B cell (primary cell): ENCODE measurements around the gene ZBTB8A. TPM values are rescaled to one million over a fixed set of nuclear protein-coding genes. Genes with fewer than 3 reads are reported as not detected.

Experiments used
- ATAC-seq: fragments of 200-7000 bp; cut with Tn5 transposase; one replicate; pipeline ENCODE4 v1.10.0; 2021; ENCODE audit warnings: low read depth, mild to moderate bottlenecking, moderate number of reproducible peaks, moderate library complexity
- CTCF ChIA-PET: fragments of 350-600 bp; sonication (Branson Sonifier 250); formaldehyde crosslinking; loops from one replicate; lab custom pipeline; 2021; ENCODE audit warnings: antibody characterized with exemption, inconsistent platforms; lab: Charles Lee
- POLR2A ChIA-PET: fragments of 350-600 bp; sonication (Branson Sonifier 250); formaldehyde crosslinking; loops from one replicate; lab custom pipeline; 2021; ENCODE audit warnings: antibody characterized with exemption; lab: Charles Lee
- DNase-seq: peaks from one replicate; pipeline ENCODE4 v3.0.0; 2013
- H2AFZ ChIP-seq: 2 replicates; pipeline ENCODE4 v1.6.1; 2012; ENCODE audit warnings: mild to moderate bottlenecking, low read depth, low read length; ENCODE audit not compliant: insufficient read depth, poor library complexity, severe bottlenecking
- H3K27ac ChIP-seq, 2 donors: 1 replicate in 1 of 2; 2 replicates in 1 of 2; pipeline ENCODE4 v1.5.1; 2012 to 2013; ENCODE audit warnings: low read length in 2 of 2, mild to moderate bottlenecking in 2 of 2, moderate library complexity in 1 of 2
- H3K27me3 ChIP-seq, 4 experiments: fragments of 200-600 bp in 1 of 4; sonication (generic) in 1 of 4; replicated peaks in 1 of 4; 1 replicate in 2 of 4; 2 replicates in 2 of 4; pipeline versions ENCODE4 v1.6.1 to v1.7.0; 2013 to 2016; ENCODE audit warnings: low read length in 3 of 4, mild to moderate bottlenecking in 2 of 4, mixed read lengths in 1 of 4, moderate library complexity in 1 of 4; ENCODE audit not compliant: insufficient read depth in 4 of 4, control insufficient read depth in 3 of 4; ENCODE audit errors: control extremely low read depth in 1 of 4
- H3K36me3 ChIP-seq, 2 experiments: replicated peaks in 1 of 2; 1 replicate in 1 of 2; 2 replicates in 1 of 2; pipeline versions ENCODE4 v1.6.1 to v1.7.1; 2013; ENCODE audit warnings: low read length in 1 of 2; ENCODE audit not compliant: insufficient read depth in 2 of 2, control insufficient read depth in 1 of 2; ENCODE audit errors: control extremely low read depth in 1 of 2, extremely low read depth in 1 of 2
- H3K4me1 ChIP-seq, 2 donors: fragments of 200-600 bp in 1 of 2; sonication (generic) in 1 of 2; 1 replicate in 1 of 2; 2 replicates in 1 of 2; pipeline versions ENCODE4 v1.5.1 to v1.6.1; 2013 to 2017; ENCODE audit warnings: low read length in 2 of 2; ENCODE audit not compliant: control insufficient read depth in 2 of 2, insufficient read depth in 2 of 2
- H3K4me2 ChIP-seq: replicated peaks from 2 replicates; pipeline ENCODE3; 2012; ENCODE audit warnings: mild to moderate bottlenecking, low read depth, low read length; ENCODE audit not compliant: poor library complexity, severe bottlenecking
- H3K4me3 ChIP-seq, 5 experiments: fragments of 200-600 bp in 1 of 5; sonication (generic) in 1 of 5; 1 replicate in 3 of 5; 2 replicates in 2 of 5; pipeline versions ENCODE4 v1.5.1 to v1.7.0; 2011 to 2016; ENCODE audit warnings: low read length in 4 of 5, mild to moderate bottlenecking in 4 of 5, low read depth in 2 of 5, control low read depth in 1 of 5, moderate library complexity in 1 of 5; ENCODE audit not compliant: insufficient read depth in 1 of 5; ENCODE audit errors: control extremely low read depth in 1 of 5, extremely low read depth in 1 of 5
- H3K79me2 ChIP-seq: fragments of 200-600 bp; sonication (generic); one replicate; pipeline ENCODE4 v1.6.0; 2016; ENCODE audit warnings: low read length; ENCODE audit not compliant: control insufficient read depth, insufficient read depth
- H3K9ac ChIP-seq: fragments of 200-600 bp; sonication (generic); 2 replicates; pipeline ENCODE4 v1.6.1; 2017; ENCODE audit warnings: mild to moderate bottlenecking, low read length, moderate library complexity
- H3K9me3 ChIP-seq, 3 donors: one replicate each; pipeline versions ENCODE4 v1.6.1 to v1.7.1; 2013; ENCODE audit warnings: low read length in 2 of 3; ENCODE audit not compliant: control insufficient read depth in 2 of 3, insufficient read depth in 1 of 3; ENCODE audit errors: control extremely low read depth in 1 of 3
- H4K20me1 ChIP-seq: 2 replicates; pipeline ENCODE4 v1.6.0; 2012; ENCODE audit warnings: mild to moderate bottlenecking, low read length; ENCODE audit not compliant: insufficient read depth, control insufficient read depth, poor library complexity, severe bottlenecking
- H3K27ac Mint-ChIP-seq: one replicate; pipeline ENCODE4 v1.8.0; 2021; ENCODE audit warnings: mixed read lengths
- H3K27me3 Mint-ChIP-seq: one replicate; pipeline ENCODE4 v1.8.0; 2021; ENCODE audit warnings: mixed read lengths
- H3K4me1 Mint-ChIP-seq: one replicate; pipeline ENCODE4 v1.8.0; 2021; ENCODE audit warnings: mixed read lengths
- H3K4me3 Mint-ChIP-seq: one replicate; pipeline ENCODE4 v1.8.0; 2021; ENCODE audit warnings: mixed read lengths
- H3K9me3 Mint-ChIP-seq: one replicate; pipeline ENCODE4 v1.8.0; 2022; ENCODE audit warnings: mixed read lengths; ENCODE audit not compliant: insufficient read depth
- EZH2 ChIP-seq: IDR thresholded peaks from 2 replicates; pipeline ENCODE4 v1.6.1; 2012; ENCODE audit warnings: borderline replicate concordance, low read depth, mild to moderate bottlenecking, moderate library complexity, low read length; ENCODE audit not compliant: insufficient read depth, poor library complexity, severe bottlenecking
- WGBS: methylation state at CpG from one replicate; pipeline ENCODE4 v1.1.5; 2013; ENCODE audit warnings: missing lambda C conversion rate; ENCODE audit not compliant: insufficient coverage; 5-methylcytosine and 5-hydroxymethylcytosine counted together
- intact Hi-C: fragments of 100-400 bp; cut with micrococcal nuclease; formaldehyde crosslinking; loops from one replicate; pipeline ENCODE4 v1.10.0; 2022
- polyA plus RNA-seq: library from polyadenylated mRNA; depleted of rRNA; stranded (reverse); fragments of >200 nt; gene quantifications from 2 replicates; pipeline ENCODE4 v1.2.3, GENCODE V29; 2012
- total RNA-seq, 2 donors: library from RNA; stranded (reverse); fragments of 120-200 nt in 1 of 2; gene quantifications; 1 replicate in 1 of 2; 2 replicates in 1 of 2; pipeline versions ENCODE4 v1.2.3 to v1.2.4, GENCODE V29; 2013 to 2022
- TF ChIP-seq, protein P1 (sequence below): fragments of 200-600 bp; IDR thresholded peaks from one replicate; pipeline ENCODE4 v1.8.0; 2022; ENCODE audit warnings: antibody characterized with exemption, mild to moderate bottlenecking

The ZBTB8A gene
- total and polyA plus RNA-seq, 2 donors (not counting 1 experiment from before 2014, with no cell fraction given), result 0.04 to 0.17 TPM

DNA sequence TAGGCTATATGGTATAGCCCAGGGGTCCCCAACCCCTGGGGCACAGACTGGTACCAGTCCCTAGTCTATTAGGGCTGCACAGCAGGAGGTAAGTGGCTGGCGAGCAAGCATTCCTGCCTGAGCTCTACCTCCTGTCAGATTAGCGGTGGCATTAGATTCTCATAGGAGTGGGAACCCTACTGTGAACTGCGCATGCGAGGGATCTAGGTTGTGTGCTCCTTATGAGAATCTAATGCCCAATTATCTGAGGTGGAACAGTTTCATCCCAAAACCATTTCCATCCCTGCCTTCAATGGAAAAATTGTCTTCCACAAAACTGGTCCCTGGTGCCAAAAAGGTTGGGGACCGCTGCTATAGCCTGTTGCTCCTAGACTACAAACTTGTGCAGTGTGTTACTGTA lies 22.8 kb upstream of the ZBTB8A start:
- Histone ChIP-seq H3K79me2 (no peaks in the 10 kb centered on the region), H3K27me3 (no peaks in the 10 kb centered on the region), H3K9ac (no peak overlapping the region), H3K27ac (no peak overlapping the region), H3K36me3 (no peaks in the 10 kb centered on the region), H3K4me2 (no peak overlapping the region), H3K4me3 (no peak overlapping the region), H3K9me3 (no peaks in the 10 kb centered on the region), H2AFZ (no peak overlapping the region), H4K20me1 (no peaks in the 10 kb centered on the region), H3K4me1 (peaks cover 0 to 7% of the 10 kb centered on the region in 2 donors)
- no peak overlapping the region for H3K4me3 Mint-ChIP-seq
- POLR2A ChIA-PET, result no interaction called here
- ATAC-seq (no peak), DNase-seq (no peak)
- H3K27me3 Mint-ChIP-seq, result peaks cover 12% of the 10 kb centered on the region
- H3K4me1 Mint-ChIP-seq, result peaks cover 3% of the 10 kb centered on the region
- CTCF ChIA-PET, result interaction anchor here (1.1 kb wide), 1 partner anchor 256 kb away, joined by 3 read pairs; no protein-coding TSS in a partner anchor
- no peaks in the 10 kb centered on the region for H3K9me3 Mint-ChIP-seq
- no peak for TF ChIP-seq EZH2
- TF ChIP-seq, protein P1, sequence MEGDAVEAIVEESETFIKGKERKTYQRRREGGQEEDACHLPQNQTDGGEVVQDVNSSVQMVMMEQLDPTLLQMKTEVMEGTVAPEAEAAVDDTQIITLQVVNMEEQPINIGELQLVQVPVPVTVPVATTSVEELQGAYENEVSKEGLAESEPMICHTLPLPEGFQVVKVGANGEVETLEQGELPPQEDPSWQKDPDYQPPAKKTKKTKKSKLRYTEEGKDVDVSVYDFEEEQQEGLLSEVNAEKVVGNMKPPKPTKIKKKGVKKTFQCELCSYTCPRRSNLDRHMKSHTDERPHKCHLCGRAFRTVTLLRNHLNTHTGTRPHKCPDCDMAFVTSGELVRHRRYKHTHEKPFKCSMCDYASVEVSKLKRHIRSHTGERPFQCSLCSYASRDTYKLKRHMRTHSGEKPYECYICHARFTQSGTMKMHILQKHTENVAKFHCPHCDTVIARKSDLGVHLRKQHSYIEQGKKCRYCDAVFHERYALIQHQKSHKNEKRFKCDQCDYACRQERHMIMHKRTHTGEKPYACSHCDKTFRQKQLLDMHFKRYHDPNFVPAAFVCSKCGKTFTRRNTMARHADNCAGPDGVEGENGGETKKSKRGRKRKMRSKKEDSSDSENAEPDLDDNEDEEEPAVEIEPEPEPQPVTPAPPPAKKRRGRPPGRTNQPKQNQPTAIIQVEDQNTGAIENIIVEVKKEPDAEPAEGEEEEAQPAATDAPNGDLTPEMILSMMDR, result no peak
- intact Hi-C loops, result no loop called here
- WGBS, result 100% methylated on average over 2 of the region's 5 CpGs
- H3K27ac Mint-ChIP-seq, result no peak overlapping the region

DNA sequence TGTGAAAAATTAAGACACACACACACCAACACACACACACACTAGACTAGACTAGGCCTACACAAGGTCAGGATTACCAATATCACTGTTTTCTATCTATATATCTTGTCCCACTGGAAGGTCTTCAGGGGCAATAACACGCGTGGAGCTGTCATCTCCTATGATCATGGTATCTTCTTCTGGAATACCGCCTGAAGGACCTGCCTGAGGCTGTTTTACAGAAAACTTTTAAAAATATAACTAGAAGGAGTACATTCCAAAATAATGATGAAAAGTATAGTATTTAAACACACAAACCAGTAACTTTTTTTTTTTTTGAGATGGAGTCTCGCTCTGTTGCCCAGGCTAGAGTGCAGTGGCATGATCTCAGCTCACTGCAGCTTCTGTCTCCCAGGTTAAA lies 20.3 kb upstream of the ZBTB8A start:
- no peak overlapping the region for H2AFZ ChIP-seq
- no peaks in the 10 kb centered on the region for H3K79me2 ChIP-seq
- no peak overlapping the region for H3K27ac Mint-ChIP-seq
- peaks cover 0 to 7% of the 10 kb centered on the region in 2 donors for H3K4me1 ChIP-seq
- POLR2A ChIA-PET, result no interaction called here
- peaks cover 4% of the 10 kb centered on the region for H3K27me3 Mint-ChIP-seq
- H3K27ac ChIP-seq, result no peak overlapping the region
- CTCF ChIA-PET, result interaction anchor here (0.6 to 6.0 kb wide), 10 partner anchors 12 to 1128 kb away, joined by 3 to 76 read pairs (median 4); no protein-coding TSS in a partner anchor
- TF ChIP-seq, protein P1, result no peak
- no peak for TF ChIP-seq EZH2
- H3K4me2 ChIP-seq, result no peak overlapping the region
- no peaks in the 10 kb centered on the region for H3K27me3 ChIP-seq
- intact Hi-C loops, result no loop called here
- DNase-seq, result no peak
- H3K4me3 ChIP-seq, result no peak overlapping the region
- peaks cover 3% of the 10 kb centered on the region for H3K4me1 Mint-ChIP-seq
- no peaks in the 10 kb centered on the region for H4K20me1 ChIP-seq
- H3K9ac ChIP-seq, result no peak overlapping the region
- no peaks in the 10 kb centered on the region for H3K9me3 ChIP-seq
- ATAC-seq, result no peak
- H3K4me3 Mint-ChIP-seq, result no peak overlapping the region
- WGBS, result 83% methylated on average over 1 of the region's 4 CpGs
- H3K9me3 Mint-ChIP-seq, result no peaks in the 10 kb centered on the region
- no peaks in the 10 kb centered on the region for H3K36me3 ChIP-seq
